ACHN (cell line): ENCODE measurements around the gene IPO8.
"Not testable (repeated sequence)": the region's sequence is repeated elsewhere in the genome, so short reads cannot be mapped to it uniquely, and the experiment has no call there.

Source experiments
- DNase-seq: peaks from one replicate; pipeline ENCODE4 v3.0.0-alpha.2; 2015
- in situ Hi-C: cut with HindIII; loops from 2 replicates; pipeline ENCODE4 v1.10.0; 2017; ENCODE audit warnings: low sequenced_read_pairs, low pct_ligation_motif_present, low pct_unique_long_range_greater_than_20kb

Gene IPO8

GRCh38 chr12:30621663-30622241, 73.9 kb downstream of the IPO8 start:
- DNase-seq, in situ Hi-C loops: not testable (repeated sequence)

- no peak for DNase-seq
- in situ Hi-C loops = no loop called here
Measured at GRCh38 chr12:30617346-30618016, 78.2 kb downstream of the IPO8 start.

GRCh38 chr12:30614031-30614430, 81.6 kb downstream of the IPO8 start:
- no peak for DNase-seq
- in situ Hi-C loops = no loop called here

GRCh38 chr12:30613119-30613830, 82.4 kb downstream of the IPO8 start:
- in situ Hi-C loops = no loop called here
- DNase-seq = no peak

- in situ Hi-C loops = no loop called here
Measured at GRCh38 chr12:30610718-30611117, 85.0 kb downstream of the IPO8 start.

GRCh38 chr12:30609819-30610218, 85.8 kb downstream of the IPO8 start:
- DNase-seq, in situ Hi-C loops: not testable (repeated sequence)

More at GRCh38 chr12:30610718-30611117, 85.0 kb downstream of the IPO8 start:
- no peak for DNase-seq

- not testable (repeated sequence) for DNase-seq
Measured at GRCh38 chr12:30604302-30604701, 91.4 kb downstream of the IPO8 start.

GRCh38 chr12:30603129-30603528, 92.5 kb downstream of the IPO8 start:
- in situ Hi-C loops = no loop called here
- no peak for DNase-seq

More at GRCh38 chr12:30604302-30604701, 91.4 kb downstream of the IPO8 start:
- in situ Hi-C loops = not testable (repeated sequence)

- no peak for DNase-seq
- in situ Hi-C loops = no loop called here
Measured at GRCh38 chr12:30602678-30603077, 93.0 kb downstream of the IPO8 start.

- no peak for DNase-seq
- in situ Hi-C loops = no loop called here
Measured at GRCh38 chr12:30599608-30600007, 96.1 kb downstream of the IPO8 start.

GRCh38 chr12:30598889-30599288, 96.8 kb downstream of the IPO8 start:
- no peak for DNase-seq
- in situ Hi-C loops = no loop called here

GRCh38 chr12:30595742-30596141, 99.9 kb downstream of the IPO8 start:
- DNase-seq = no peak
- in situ Hi-C loops = no loop called here

- DNase-seq = no peak
Measured at GRCh38 chr12:30594509-30594908, 101.2 kb downstream of the IPO8 start.

GRCh38 chr12:30588572-30588971, 107.1 kb downstream of the IPO8 start:
- in situ Hi-C loops = not testable (repeated sequence)

More at GRCh38 chr12:30594509-30594908, 101.2 kb downstream of the IPO8 start:
- in situ Hi-C loops = no loop called here

GRCh38 chr12:30587782-30588181, 107.9 kb downstream of the IPO8 start:
- no peak for DNase-seq
- in situ Hi-C loops = no loop called here

More at GRCh38 chr12:30588572-30588971, 107.1 kb downstream of the IPO8 start:
- not testable (repeated sequence) for DNase-seq

- no peak for DNase-seq
- in situ Hi-C loops = no loop called here
Measured at GRCh38 chr12:30585877-30586276, 109.8 kb downstream of the IPO8 start.

GRCh38 chr12:30582943-30583342, 112.7 kb downstream of the IPO8 start:
- peak; percentile 12 for DNase-seq
- in situ Hi-C loops = no loop called here

- DNase-seq = no peak
- in situ Hi-C loops = no loop called here
Measured at GRCh38 chr12:30580344-30580743, 115.3 kb downstream of the IPO8 start.
